Glomerular visceral epithelial cell (primary cell): ENCODE measurements around the gene COLEC11.
"Not testable (repeated sequence)": the region's sequence is repeated elsewhere in the genome, so short reads cannot be mapped to it uniquely, and the experiment has no call there.

ENCODE experiments used
- DNase-seq: peaks from one replicate; pipeline ENCODE4 v3.0.0-alpha.2; 2016; ENCODE audit errors: extremely low spot score

The COLEC11 gene

GRCh38 chr2:3606028-3606369, 11.1 kb downstream of the COLEC11 start:
- DNase-seq: no peak

GRCh38 chr2:3606370-3607201, 11.7 kb downstream of the COLEC11 start:
- no peak for DNase-seq

- DNase-seq: no peak
Observed at GRCh38 chr2:3608373-3609278, 13.7 kb downstream of the COLEC11 start.

- DNase-seq: not testable (repeated sequence)
Observed at GRCh38 chr2:3609279-3609673, 14.4 kb downstream of the COLEC11 start.

DNA sequence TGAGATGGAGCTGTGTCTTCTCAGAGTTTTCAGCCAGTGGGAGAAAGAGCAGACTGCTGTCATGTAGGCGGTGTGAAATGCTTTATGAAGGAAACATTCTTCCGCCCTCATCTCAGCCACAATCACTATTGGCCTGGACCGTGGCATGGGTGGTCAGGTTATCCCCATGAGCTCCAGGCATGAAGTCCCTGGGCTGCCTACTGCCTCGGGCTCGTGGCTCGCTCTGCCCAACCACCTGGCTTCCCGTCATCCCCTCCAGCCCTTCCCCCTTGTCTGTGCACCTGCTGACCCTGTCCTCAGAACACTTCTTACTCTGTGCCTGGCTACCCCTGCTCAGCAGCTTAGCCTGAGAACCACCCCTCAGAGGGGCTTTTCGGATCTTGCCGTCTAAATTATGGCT, 15.5 kb downstream of the COLEC11 start:
- DNase-seq: no peak

DNA sequence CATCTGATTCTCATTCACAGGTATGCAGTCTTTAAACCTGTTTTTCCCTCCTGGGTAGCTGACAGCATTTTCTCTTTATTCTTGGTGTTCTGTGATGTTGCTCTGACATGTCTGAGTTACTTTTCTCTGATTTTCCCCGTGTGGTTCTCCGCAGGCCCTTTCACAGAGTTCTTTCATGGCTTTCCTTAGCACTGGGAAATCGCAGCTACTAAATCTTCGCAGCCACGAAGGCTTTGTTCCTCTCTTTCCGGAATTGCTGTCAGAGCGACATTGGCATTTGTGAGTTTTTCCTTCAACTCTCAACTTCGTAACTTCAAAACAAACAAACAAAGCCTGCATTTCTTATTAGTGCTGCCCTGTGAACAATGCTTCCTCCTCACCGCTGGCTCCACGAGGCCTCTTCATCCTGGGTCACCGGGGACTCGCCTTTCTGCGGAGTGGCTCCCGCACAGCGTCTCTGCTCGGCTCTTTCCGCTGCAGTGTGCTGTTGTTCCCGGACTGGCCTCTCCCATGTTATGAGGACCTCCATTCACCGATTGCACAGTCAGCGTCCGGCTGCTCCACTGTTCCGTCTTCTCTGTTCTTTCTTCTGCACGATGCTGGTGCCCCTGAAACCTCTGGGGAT, 16.1 kb downstream of the COLEC11 start:
- no peak for DNase-seq

DNA sequence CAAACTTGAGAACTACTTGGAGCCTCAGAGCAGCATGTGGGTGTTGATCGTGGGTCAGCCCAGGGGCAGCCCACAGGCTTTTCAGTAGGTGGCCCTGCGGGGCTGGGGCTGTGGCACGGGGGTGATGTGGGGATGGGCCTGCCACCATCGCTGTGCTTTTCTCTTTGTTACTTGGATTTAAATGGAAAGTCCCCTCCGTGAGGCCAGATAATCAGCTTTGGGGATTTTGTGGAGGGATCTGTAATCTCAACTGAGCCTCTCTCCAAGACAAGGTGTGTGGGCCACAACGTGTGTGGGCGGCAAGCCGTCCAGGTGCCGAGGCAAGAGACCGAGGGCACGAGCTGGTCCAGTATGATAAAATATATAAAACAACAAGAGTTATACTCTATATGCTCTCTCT, 16.7 kb downstream of the COLEC11 start:
- no peak for DNase-seq

DNA sequence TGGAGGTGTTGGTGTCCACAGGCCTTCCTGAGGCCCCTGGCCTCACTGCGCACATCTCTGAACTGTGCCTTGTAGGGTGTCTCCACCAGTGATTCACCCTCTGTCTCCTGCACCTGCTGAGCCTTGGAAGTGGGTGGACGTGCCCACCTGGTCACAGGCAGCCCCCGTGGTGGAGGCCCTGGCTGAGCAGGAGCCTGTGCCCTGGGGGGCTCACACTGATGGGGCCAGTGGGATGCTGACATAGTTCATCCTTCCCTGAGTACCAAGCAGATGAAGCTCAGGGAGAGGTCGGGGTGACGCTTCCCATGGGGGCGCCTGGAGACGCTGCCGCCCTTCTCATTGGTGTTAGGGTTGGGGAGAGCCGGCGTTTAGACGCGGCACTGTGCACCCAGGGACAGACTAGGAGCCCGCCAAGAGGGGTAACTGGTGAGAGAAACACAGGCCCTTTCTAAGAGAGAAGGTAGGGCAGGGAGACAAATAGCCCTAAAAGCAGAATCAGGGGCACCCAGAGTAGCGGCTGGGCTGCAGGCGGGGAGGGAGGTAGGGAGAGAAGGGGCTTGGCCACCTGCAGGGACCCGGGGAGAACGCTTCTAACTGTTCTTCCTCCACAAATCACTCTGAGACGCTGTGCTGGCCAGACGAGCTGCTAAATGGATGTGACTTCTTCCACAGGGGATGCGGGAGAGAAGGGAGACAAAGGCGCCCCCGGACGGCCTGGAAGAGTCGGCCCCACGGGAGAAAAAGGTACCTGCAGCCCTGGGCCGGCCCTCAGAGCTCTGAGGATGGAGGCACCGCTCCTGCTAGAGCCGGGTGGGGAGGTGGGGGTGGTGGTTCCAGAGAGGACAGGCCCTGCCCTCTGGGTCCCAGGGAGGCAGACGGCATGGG, 18.0 kb downstream of the COLEC11 start:
- DNase-seq: no peak

GRCh38 chr2:3613524-3613905, 18.6 kb downstream of the COLEC11 start:
- DNase-seq: no peak

GRCh38 chr2:3614743-3615142, 19.8 kb downstream of the COLEC11 start:
- not testable (repeated sequence) for DNase-seq

- DNase-seq: not testable (repeated sequence)
Observed at GRCh38 chr2:3615541-3616200, 20.8 kb downstream of the COLEC11 start.

- DNase-seq: not testable (repeated sequence)
Observed at GRCh38 chr2:3616435-3617197, 21.7 kb downstream of the COLEC11 start.

DNA sequence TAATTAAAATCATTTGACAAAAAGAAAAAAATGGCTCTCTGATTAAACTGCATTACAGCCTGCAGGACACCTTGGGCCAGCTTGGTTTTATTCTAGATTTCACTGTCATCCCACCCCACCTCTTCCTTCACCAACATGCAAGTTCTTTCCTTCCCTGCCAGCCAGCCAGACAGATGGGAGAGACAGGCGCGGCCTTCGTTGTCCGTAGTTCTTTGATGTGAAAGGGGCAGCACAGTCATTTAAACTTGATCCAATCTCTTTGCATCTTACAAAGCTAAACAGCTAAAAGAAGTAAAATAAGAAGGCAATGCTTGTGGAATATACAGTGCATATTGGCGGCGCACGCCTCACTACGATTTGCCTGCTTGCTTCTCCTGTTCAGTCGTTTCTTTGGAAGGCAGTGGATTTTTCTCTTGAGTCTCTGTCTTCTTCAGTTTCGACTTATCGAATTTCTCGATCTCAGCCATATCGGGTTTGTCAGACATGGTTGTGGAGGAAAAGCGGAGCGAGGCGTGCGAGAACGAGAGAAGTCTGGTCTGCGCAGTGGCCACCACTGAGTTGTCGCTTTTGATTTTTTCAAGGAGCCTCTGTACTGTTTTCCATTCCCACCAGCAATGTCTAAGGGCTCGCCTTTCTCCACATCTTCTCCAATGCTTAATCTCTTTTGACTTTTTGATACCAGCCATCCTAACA, 22.4 kb downstream of the COLEC11 start:
- no peak for DNase-seq

DNA sequence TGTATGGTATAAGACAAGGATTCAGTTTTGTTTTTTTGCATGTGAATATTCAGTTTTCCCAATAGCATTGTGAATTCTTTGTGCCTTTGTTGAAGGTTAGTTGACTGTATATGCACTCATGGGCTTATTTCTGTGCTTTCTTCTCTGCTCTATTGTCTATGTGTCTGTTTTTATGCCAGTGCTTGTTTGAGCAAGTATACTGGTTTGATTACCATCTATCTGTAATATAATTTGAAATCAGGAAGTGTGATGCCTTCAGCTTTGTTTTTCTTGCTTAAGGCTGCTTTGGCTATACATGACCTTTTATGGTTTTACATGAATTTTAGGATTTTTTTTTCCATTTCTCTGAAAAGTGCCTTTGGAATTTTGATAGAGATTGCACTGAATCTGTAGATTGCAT, 23.5 kb downstream of the COLEC11 start:
- no peak for DNase-seq

GRCh38 chr2:3619033-3619432, 24.1 kb downstream of the COLEC11 start:
- DNase-seq: no peak

DNA sequence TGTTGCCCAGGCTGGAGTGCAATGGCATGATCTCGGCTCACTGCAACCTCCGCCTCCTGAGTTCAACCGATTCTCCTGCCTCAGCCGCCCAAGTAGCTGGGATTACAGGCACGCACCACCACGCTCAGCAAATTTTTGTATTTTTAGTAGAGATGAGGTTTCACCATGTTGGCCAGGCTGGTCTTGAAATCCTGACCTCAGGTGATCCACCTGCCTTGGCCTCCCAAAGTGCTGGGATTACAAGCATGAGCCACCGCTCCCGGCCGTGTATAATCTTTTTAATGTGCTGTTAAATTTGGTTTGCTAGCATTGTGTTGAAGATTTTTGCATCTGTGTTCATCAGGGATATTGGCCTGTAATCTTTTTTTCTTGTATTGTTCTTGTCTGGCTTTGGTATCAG, 24.7 kb downstream of the COLEC11 start:
- not testable (repeated sequence) for DNase-seq

DNA sequence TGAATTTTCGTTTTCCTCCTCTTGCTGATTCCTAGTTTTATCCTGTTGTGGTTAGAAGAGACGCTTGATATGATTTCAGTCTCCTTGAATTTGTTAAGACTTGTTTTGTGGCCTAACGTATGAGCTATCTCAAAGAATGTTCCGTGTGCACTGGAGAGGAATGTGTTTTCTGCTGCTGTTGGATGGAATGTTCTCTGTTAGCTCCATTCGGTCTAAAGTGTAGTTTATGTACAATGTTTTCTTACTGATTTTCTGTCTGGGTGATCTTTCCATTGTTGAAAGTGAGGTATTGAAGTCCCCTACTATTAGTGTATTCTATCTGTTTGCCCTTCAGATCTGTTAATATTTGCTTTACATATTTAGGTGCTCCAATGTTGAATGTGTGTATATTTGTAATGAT, 25.9 kb downstream of the COLEC11 start:
- no peak for DNase-seq

DNA sequence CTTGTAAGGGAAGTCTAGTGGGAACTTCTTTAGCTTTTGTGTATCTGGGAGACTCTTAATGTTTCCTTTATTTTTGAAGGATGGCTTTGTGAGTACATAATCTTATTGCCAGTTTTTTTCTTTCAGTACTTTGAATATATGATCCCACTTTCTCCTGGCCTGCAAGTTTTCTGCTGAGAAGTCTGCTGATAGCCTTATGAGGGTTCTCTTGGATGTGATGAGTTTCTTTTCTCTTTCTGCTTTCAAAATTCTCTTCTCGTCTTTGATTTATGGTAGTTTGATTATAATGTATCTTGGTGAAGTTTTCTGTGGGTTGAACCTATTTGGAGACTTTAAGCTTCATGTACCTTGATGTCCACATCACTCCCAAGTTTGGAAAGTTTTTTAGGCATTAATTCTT, 28.1 kb downstream of the COLEC11 start:
- no peak for DNase-seq

DNA sequence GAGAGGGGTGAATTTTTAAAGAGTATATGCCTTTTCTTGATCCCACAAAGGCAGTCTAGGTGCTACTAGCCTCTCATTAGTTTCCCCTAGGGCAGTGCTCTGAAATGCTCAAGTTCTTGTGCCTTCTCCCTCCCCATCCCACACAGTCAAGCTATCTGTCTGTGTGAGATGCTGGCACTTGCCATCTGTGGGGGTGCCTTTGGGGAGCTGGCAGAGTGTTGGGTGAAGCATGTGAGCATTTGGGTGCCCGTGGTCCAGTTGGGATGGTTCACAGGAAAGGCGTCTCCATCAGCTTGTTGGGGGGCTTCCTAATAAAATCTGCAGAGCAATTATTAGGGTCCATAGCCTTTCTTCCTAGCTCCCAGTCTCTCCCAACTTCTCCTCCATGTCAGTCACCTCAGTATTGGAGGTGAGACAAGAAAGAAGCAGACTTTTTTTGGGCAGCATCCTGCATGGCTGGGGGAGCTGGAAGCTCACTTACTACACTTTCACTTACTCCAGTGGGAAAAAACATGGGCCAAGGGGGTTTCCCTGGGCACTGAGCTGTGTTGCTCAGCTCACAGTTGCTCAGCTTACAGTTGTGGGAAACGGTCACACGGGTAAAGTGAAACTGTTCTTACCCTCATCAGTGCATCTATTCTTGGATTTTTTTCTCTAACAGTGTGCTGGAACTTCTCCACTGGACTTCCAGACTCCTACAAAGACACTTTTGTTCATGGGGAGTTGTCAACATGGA, 29.3 kb downstream of the COLEC11 start:
- DNase-seq: no peak
